GM19455 (cell line): ENCODE results near the gene SLC2A2.

Source experiments
- ATAC-seq: cut with Tn5 transposase; IDR thresholded peaks from one replicate; pipeline ENCODE4 v1.9.1; 2021; ENCODE audit not compliant: unreplicated experiment

Gene SLC2A2

GRCh38 chr3:171038342-171038741 is 11.8 kb upstream of the SLC2A2 start:
- no peak for ATAC-seq

DNA sequence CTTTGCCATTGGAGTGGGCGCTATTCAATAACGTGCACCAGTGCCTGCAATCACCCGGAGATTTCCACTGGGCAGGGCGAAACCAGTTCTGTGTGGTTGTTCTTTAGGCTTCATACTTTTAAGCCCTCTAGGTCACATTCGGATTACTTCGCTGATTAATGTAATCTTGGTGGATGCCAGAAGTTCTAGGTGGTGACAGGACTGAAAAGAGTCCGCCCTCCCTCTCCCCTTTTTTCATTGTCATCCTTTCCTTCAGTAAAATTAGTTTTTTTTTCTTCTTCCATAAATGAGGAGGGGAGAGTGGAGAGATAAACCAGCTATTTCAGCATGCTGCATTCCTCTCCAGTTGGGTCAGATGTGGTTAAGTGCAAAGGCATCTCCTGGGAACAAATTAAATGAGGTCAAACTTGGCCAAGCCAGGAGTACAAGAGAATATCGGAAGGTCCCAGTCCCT is 2.3 kb upstream of the SLC2A2 start:
- ATAC-seq = no peak

- ATAC-seq = no peak
These were observed 1.7 kb upstream of the SLC2A2 start for GRCh38 chr3:171028025-171028778.

GRCh38 chr3:171023566-171023965 is 3.0 kb downstream of the SLC2A2 start:
- no peak for ATAC-seq

DNA sequence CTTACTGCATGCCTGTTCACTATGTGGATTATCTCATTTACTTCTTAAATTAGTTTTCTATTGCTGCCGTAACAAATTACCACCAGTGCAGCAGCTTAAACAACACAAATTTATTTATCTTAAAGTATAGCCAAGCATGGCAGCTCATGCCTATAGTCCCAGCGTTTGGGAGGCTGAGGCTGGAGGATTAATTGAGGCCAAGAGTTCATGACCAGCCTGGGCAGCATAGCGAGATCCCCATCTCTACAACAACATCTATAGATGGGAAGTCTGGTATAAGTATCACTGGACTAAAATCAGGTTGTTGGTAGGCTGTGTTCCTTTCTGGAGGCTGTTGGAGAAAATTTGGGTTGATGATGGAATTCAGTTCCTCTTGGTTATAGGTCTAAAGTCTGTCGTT is 5.1 kb downstream of the SLC2A2 start:
- no peak for ATAC-seq

GRCh38 chr3:171018156-171018935 is 8.2 kb downstream of the SLC2A2 start:
- no peak for ATAC-seq

DNA sequence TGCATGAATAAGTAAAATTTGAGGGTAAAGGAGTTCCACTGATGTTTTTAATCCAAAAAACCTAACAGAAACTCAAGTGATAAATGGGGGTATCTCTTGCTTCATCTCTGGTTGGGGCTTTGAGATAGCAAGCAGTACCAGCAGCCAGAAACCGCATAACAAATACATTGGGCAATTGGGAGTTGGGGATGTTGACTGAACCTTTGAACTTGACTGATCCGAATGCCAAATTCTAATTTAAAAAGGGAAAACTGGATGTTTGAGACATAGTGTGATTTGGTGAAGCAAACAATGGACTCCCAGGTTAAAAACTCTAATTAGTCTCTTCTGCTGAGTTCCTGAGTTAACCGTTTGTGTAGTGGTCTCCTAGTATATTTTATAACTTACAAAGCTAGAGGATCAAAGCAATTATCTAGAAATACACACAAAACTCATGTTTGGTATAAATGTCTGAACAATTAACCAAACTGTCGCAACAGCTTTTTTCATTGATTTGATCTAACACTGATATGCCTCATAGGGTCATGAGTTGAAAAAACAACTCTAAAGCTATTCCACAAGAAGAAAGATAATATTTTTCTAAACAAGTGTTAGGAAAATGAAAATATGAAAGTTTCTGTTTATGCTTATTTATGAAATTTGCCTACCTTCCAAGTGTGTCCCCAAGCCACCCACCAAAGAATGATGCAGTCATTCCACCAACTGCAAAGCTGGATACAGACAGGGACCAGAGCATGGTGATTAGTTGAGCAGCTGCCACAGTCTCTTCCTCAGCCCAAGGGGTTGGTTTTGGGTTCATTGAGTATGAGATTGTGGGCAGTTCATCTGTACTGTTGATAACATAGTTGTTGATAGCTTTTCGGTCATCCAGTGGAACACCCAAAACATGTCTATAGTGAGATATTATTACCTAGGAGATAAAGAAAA is 12.4 kb downstream of the SLC2A2 start:
- ATAC-seq = no peak

DNA sequence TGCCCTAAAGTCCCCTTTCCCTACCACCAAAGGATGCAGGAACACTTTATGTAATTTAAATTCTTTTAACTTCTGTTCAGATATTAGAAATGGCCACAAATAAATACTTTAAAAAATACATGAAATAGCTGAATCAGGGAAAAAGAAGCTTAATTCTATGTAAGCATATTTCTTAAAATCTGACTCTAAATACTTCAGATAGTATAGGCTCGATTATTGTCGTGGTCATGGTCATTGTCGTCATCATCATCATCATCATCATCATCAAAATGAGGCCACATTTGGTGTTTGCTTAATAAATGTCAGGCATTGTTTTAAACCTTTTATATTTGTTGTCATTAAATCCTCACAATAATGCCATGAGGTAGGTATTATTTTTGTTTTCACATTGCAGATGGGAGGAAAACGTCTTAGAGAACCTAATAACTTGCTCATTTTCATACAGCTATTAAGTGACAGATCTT is 14.6 kb downstream of the SLC2A2 start:
- ATAC-seq = no peak

DNA sequence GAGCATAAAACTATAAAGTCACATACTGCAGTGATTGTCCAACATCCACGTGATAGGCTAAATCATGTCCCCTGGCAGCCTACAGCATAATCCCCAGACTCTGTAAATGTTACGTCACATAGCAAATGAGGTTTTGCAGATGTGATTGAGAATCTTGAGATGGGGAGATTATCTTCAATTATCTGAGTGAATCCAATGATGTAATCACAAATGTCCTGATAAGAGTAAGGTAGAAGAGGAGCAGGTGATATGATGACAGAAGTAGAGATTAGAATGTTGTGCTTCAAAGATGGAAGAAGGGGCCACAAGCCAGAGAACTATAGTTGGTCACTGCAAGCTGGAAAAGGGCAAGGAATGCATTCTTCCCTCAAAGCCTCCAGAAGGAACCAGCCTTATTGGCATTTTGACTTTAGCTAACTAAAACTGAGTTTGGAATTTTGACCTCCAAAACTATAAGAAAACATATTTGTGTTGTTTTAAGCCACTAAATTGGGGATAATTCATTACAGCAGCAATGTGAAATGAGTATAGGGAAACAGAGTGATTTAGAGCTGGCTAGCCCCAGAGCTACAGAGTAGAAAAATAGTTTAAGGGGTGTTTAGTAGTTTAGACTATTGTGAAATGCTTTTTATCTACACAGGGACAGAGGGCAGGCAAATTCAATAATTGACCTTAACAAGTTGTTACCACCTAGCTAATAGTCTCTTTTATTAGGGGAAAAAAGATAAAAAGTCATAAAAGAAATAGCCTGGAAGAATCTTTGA is 15.2 kb downstream of the SLC2A2 start:
- no peak for ATAC-seq

GRCh38 chr3:171007316-171007715 is 19.2 kb downstream of the SLC2A2 start:
- ATAC-seq = no peak

GRCh38 chr3:171005648-171006047 is 20.9 kb downstream of the SLC2A2 start:
- no peak for ATAC-seq

DNA sequence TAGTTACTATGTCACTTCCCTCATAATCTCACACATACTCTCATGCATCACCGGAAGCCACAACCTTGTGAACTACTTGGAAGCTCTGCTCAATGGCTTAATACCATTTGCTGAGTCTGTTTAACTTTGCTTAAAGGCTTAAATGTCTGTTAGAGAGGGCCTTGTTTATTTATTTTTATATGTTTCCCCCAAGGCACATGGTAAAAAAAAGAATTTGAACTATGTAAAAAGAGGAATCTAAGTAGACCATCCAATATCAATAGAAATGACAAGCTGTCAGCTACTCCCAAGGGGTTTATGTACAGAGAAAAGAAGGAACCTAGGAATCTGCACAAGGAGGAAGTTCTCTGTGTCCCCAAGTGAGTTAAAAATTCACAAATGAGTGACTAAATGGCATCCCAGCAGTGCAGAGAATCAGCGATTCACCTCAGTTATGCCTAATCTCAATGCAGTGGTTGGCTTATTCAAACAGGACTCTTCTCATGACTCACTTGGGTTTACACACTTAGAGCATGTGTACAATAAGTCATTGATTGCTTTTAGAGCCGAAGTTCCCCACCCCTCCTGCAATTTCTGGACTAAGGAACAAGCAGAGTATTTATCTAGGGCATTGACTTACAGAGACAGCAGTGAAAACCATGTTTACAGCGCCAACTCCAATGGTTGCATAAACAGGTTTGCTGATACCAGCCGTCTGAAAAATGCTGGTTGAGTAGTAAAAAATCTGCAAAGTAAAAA is 24.4 kb downstream of the SLC2A2 start:
- ATAC-seq = no peak

DNA sequence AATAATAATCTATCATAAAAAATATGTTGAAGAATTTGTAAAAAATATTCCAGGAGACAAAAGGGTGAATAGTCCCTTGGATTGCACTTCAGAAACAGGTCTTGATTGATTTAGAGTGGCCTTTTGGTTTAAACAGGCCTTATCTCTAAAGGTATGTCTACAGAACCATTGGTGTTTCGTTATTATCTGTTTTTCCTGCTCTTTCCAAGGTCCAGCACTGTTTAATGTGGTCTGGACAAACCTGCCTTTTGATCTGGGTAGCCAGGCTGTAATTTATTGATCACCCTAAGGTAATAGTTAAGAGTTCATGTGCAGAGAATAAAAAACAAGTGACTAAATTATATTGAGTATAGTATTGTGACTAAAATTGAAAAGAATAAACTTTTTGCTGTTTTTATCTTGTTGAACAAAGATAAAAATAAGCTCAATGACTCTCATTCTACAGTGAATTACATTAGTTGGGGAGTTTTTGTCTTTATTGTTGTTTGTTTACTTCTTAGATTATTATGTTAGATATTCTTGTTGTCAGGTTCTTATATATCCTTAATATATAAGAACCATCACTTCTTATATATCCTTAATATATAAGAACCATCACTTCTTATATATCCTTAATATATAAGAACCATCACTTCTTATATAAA is 25.1 kb downstream of the SLC2A2 start:
- ATAC-seq = no peak

GRCh38 chr3:171000281-171000680 is 26.2 kb downstream of the SLC2A2 start:
- ATAC-seq = no peak

GRCh38 chr3:170999737-171000242 is 26.7 kb downstream of the SLC2A2 start:
- ATAC-seq = no peak

DNA sequence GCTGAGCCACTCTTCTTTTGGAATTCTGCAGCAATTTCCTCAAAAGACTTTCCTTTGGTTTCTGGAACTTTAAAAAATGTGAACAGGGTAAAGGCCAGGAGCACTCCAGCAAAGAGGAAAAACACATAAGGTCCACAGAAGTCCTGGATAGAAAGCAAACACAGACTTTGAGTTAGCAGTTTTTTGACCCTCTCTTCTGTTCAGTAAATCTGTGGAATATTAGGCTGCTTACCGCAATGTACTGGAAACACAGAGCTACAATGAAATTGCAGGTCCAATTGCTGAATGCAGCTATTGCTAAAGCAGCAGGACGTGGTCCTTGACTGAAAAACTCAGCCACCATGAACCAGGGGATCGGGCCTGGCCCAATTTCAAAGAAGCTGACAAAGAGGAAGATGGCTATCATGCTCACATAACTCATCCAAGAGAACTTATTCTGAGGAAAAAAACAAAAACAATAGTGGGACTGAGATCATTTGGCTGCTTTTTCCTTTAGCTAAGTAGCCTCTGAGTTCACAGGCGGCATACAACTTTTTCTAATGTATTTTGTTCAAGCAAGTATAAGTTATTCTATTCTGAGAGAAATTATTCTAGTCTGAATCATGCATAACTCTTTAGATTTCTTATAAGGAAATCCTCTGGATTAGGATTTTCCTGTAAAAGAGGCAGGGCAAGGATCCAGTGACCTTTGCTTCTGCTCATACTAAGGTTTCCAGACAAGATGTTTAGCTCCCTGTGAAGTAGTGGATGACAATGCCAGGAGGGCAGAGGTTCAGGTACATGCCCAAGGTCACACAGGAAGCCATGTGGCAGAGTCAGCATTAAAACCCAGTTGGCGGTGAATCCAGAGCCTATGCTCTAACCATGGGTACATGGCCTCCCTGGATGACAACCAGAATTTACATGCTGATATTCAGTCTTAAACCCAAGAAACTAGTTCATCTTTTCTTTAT is 28.3 kb downstream of the SLC2A2 start:
- ATAC-seq = no peak

DNA sequence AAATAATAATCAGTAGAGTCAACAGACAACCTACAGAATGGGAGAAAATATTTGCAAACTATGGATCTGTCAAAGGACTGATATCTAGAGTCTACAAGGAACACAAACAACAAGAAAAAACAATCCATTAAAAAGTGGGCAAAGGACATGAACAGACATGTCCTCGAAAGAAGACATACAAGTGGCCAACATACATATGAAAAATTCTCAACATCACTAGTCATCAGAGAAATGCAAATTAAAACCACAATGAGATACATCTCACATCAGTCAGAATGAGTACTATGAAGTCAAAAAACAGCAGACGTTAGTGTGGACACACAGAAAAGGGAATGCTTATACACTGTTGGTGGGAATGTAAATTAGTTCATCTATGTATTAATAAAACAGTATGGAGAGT is 33.7 kb downstream of the SLC2A2 start:
- no peak for ATAC-seq

- no peak for ATAC-seq
These were observed 34.9 kb downstream of the SLC2A2 start for GRCh38 chr3:170991664-170992063.
